ENCODE data around the gene GALNS.
"Not testable (repeated sequence)": the region's sequence is repeated elsewhere in the genome, so short reads cannot be mapped to it uniquely, and the experiment has no call there.

The GALNS gene

DNA sequence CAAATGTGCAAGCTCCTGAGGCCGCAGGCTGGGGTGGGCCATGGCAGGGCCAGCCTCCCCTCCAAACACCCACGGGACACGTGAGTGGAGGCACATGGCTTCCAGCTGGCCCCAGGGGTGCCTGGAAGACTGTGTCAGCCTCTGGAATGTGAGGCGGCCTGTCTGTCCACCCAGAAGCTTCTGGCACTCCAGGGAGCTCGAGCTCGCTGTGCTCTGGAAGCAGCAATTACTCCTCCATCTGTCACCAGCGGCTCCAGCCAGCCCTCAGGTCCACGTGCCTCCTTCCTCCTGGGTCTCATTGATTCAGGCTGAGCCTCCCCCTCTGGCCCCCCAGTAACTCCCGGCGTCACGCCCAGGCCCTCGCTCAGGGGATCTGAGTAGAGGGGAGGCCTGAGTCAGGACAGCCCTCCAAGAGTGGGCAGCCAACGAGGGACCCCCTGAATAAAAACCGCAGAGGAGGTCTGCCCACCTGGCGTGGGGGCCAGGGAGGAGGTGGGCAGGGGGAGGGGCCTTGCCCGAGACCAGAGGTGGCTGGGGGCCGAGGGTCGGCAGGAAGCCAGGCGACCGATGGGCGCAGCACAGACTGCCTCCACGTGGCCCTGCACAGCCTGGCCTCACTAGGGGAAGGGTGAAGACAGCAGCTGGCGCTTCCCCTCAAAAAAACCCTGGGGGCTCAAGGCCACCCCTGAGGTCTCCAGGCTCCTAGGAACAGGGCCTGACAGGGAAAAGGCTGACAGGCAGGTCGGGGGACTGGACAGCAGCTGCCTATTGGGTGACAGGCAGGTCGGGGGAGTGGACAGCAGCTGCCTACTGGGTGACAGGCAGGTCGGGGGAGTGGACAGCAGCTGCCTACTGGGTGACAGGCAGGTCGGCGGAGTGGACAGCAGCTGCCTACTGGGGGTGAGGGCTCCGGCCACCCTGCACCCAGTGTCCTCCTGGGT lies 83.6 kb downstream of the GALNS start:
- Histone ChIP-seq H3K4me3 (ENCODE audit: low read length, poor library complexity, severe bottlenecking) (no peak overlapping the region), H3K4me1 (ENCODE audit: insufficient read depth, low read length, poor library complexity, severe bottlenecking) (peaks cover 3% of the 10 kb centered on the region), H3K79me2 (ENCODE audit: insufficient read depth, low read length) (peaks cover 88% of the 10 kb centered on the region), H3K36me3 (ENCODE audit: insufficient read depth, low read length) (no peaks in the 10 kb centered on the region), H3K9me2 (replicated peaks; ENCODE audit: low read depth, low read length) (no peaks in the 10 kb centered on the region), H3K9ac (ENCODE audit: low read depth, low read length, poor library complexity, severe bottlenecking) (no peak overlapping the region), H2AFZ (ENCODE audit: low read length) (no peak overlapping the region), H3K27me3 (ENCODE audit: insufficient read depth, low read length, poor library complexity, severe bottlenecking) (no peaks in the 10 kb centered on the region), H4K20me1 (ENCODE audit: insufficient read depth, low read length, poor library complexity, severe bottlenecking) (peaks cover 33% of the 10 kb centered on the region), H3F3A (ENCODE audit: low read depth) (no peaks in the 10 kb centered on the region), H3K9me3 (ENCODE audit: insufficient read depth, low read depth, low read length) (no peaks in the 10 kb centered on the region), H3K4me2 (ENCODE audit: low read depth, low read length, poor library complexity, severe bottlenecking) (no peak overlapping the region)
- TF ChIP-seq, protein P1, sequence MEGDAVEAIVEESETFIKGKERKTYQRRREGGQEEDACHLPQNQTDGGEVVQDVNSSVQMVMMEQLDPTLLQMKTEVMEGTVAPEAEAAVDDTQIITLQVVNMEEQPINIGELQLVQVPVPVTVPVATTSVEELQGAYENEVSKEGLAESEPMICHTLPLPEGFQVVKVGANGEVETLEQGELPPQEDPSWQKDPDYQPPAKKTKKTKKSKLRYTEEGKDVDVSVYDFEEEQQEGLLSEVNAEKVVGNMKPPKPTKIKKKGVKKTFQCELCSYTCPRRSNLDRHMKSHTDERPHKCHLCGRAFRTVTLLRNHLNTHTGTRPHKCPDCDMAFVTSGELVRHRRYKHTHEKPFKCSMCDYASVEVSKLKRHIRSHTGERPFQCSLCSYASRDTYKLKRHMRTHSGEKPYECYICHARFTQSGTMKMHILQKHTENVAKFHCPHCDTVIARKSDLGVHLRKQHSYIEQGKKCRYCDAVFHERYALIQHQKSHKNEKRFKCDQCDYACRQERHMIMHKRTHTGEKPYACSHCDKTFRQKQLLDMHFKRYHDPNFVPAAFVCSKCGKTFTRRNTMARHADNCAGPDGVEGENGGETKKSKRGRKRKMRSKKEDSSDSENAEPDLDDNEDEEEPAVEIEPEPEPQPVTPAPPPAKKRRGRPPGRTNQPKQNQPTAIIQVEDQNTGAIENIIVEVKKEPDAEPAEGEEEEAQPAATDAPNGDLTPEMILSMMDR (conservative IDR thresholded peaks at IDR 0.05; ENCODE audit: low read length): no peak
- no peak for TF ChIP-seq EZH2phosphoT487 (IDR thresholded peaks at IDR 0.05; ENCODE audit: borderline replicate concordance)

DNA sequence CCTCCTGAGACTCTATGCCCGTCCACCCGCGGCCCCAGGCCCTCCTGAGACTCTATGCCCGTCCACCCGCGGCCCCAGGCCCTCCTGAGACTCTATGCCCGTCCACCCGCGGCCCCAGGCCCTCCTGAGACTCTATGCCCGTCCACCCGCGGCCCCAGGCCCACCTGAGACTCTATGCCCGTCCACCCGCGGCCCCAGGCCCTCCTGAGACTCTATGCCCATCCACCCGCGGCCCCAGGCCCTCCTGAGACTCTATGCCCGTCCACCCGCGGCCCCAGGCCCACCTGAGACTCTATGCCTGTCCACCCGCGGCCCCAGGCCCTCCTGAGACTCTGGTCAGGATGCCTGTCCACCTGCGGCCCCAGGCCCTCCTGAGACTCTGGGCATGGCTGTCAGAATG lies 85.0 kb downstream of the GALNS start:
- not testable (repeated sequence) for H3K9me3 ChIP-seq (ENCODE audit: insufficient read depth, low read depth, low read length); H2AFZ ChIP-seq (ENCODE audit: low read length); H3K4me1 ChIP-seq (ENCODE audit: insufficient read depth, low read length, poor library complexity, severe bottlenecking); H3K36me3 ChIP-seq (ENCODE audit: insufficient read depth, low read length); H3K9me2 ChIP-seq (replicated peaks; ENCODE audit: low read depth, low read length); H3K4me2 ChIP-seq (ENCODE audit: low read depth, low read length, poor library complexity, severe bottlenecking); H3K4me3 ChIP-seq (ENCODE audit: low read length, poor library complexity, severe bottlenecking); H3F3A ChIP-seq (ENCODE audit: low read depth); H3K27me3 ChIP-seq (ENCODE audit: insufficient read depth, low read length, poor library complexity, severe bottlenecking); H3K9ac ChIP-seq (ENCODE audit: low read depth, low read length, poor library complexity, severe bottlenecking)
- Histone ChIP-seq H3K79me2 (ENCODE audit: insufficient read depth, low read length) (peaks cover 89% of the 10 kb centered on the region), H4K20me1 (ENCODE audit: insufficient read depth, low read length, poor library complexity, severe bottlenecking) (peaks cover 43% of the 10 kb centered on the region)

DNA sequence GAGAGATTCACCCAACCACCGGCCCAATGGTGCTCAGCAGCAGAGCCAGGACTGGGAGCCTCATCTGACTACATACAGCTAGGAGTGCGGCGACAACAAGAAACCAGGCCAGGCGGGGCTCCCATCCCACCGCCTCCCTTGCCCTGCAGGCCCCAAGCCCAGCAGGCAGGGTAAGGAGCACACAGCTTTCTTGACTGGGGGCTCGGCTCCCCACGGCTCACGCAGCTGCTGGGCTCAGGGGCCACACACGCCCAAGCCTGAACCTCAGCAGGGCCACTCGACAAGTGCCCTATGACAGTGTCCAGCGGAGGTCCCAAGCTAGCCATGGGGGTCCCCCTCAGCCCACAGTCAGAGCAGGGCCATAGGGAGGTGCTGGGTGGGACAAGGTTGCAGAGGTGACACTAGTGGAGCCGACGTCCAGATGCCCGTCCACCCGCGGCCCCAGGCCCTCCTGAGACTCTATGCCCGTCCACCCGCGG lies 85.4 kb downstream of the GALNS start:
- no peak for TF ChIP-seq EZH2phosphoT487 (IDR thresholded peaks at IDR 0.05; ENCODE audit: borderline replicate concordance)
- Histone ChIP-seq H3F3A (ENCODE audit: low read depth) (no peaks in the 10 kb centered on the region), H3K79me2 (ENCODE audit: insufficient read depth, low read length) (peaks cover 89% of the 10 kb centered on the region), H3K9me3 (ENCODE audit: insufficient read depth, low read depth, low read length) (no peaks in the 10 kb centered on the region), H3K9ac (ENCODE audit: low read depth, low read length, poor library complexity, severe bottlenecking) (no peak overlapping the region), H3K9me2 (replicated peaks; ENCODE audit: low read depth, low read length) (no peaks in the 10 kb centered on the region), H3K4me1 (ENCODE audit: insufficient read depth, low read length, poor library complexity, severe bottlenecking) (peaks cover 3% of the 10 kb centered on the region), H4K20me1 (ENCODE audit: insufficient read depth, low read length, poor library complexity, severe bottlenecking) (peaks cover 43% of the 10 kb centered on the region), H3K27me3 (ENCODE audit: insufficient read depth, low read length, poor library complexity, severe bottlenecking) (no peaks in the 10 kb centered on the region), H3K4me3 (ENCODE audit: low read length, poor library complexity, severe bottlenecking) (no peak overlapping the region), H3K36me3 (ENCODE audit: insufficient read depth, low read length) (no peaks in the 10 kb centered on the region), H3K4me2 (ENCODE audit: low read depth, low read length, poor library complexity, severe bottlenecking) (peak overlapping the region; percentile 50), H2AFZ (ENCODE audit: low read length) (no peak overlapping the region)

DNA sequence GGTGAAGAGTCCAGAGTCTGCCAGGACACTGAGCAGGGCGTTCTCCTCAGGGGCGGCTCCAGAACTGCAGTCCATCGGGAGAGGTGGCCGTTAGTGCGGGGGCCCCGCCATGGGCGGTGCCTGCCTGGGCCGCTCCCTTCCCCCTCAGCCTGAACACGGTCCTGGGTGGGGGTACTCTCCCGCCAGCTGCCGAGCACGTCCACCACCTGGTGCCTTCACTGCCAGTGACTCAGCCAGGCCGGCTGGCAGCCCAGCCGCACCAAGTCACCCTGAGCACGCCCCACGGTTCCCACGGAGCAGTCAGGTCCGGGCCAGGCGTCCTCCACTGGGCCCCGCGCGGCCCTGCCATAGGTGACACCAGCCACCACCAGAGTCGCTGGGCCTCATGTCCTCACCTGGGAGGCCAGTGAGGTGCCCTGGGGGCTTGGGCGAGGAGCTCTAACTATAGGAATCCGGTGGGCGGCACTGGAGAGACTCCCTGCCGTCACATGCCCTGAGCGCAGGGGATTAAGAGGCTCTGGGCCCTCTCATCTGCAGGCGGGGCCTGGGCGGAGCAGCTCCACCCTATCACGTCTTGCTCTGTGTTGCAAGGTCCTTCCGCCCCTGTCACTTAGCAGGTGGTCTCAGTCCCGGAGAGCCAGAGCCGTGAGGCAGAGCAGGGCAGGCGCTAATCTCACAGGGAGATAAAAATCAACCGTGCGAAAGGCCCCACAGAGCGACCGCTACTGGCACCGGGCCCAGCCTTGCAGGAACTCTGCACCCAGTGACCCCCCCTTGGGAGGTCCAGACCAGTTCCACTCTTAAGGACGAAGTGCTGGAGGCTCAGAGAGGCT lies 86.1 kb downstream of the GALNS start:
- Histone ChIP-seq H3K36me3 (ENCODE audit: insufficient read depth, low read length) (no peaks in the 10 kb centered on the region), H3F3A (ENCODE audit: low read depth) (no peaks in the 10 kb centered on the region), H3K4me1 (ENCODE audit: insufficient read depth, low read length, poor library complexity, severe bottlenecking) (peaks cover 3% of the 10 kb centered on the region), H3K27me3 (ENCODE audit: insufficient read depth, low read length, poor library complexity, severe bottlenecking) (no peaks in the 10 kb centered on the region), H3K4me3 (ENCODE audit: low read length, poor library complexity, severe bottlenecking) (no peak overlapping the region), H3K4me2 (ENCODE audit: low read depth, low read length, poor library complexity, severe bottlenecking) (peak overlapping the region; percentile 50), H2AFZ (ENCODE audit: low read length) (no peak overlapping the region), H3K9ac (ENCODE audit: low read depth, low read length, poor library complexity, severe bottlenecking) (no peak overlapping the region), H3K79me2 (ENCODE audit: insufficient read depth, low read length) (peaks cover 91% of the 10 kb centered on the region), H3K9me3 (ENCODE audit: insufficient read depth, low read depth, low read length) (no peaks in the 10 kb centered on the region), H3K9me2 (replicated peaks; ENCODE audit: low read depth, low read length) (no peaks in the 10 kb centered on the region), H4K20me1 (ENCODE audit: insufficient read depth, low read length, poor library complexity, severe bottlenecking) (peaks cover 43% of the 10 kb centered on the region)
- TF ChIP-seq, protein P1 (conservative IDR thresholded peaks at IDR 0.05; ENCODE audit: low read length): no peak
- no peak for TF ChIP-seq EZH2phosphoT487 (IDR thresholded peaks at IDR 0.05; ENCODE audit: borderline replicate concordance)

Data from Loucy (cell line).